Testis (tissue), 3 donors: Measurements from ENCODE around the gene RIPOR2. TPM values are rescaled to one million over a fixed set of nuclear protein-coding genes. Genes with fewer than 3 reads are reported as not detected.
A peak's percentile ranks its signal among the peaks of the same experiment; 100 is the strongest.

Experiments used
- DNase-seq: peaks from one replicate; pipeline ENCODE4 v3.0.0-alpha.2; 2019
- H3K27ac ChIP-seq, 2 donors: fragments of 200-600 bp; sonication (generic); one replicate each; pipeline ENCODE4 v1.5.1; 2019
- H3K27me3 ChIP-seq: fragments of 200-600 bp; sonication (generic); one replicate; pipeline ENCODE4 v1.5.1; 2019
- H3K36me3 ChIP-seq: fragments of 200-600 bp; sonication (generic); one replicate; pipeline ENCODE4 v1.5.1; 2017; ENCODE audit warnings: low read depth; ENCODE audit errors: missing control alignments
- H3K4me1 ChIP-seq: fragments of 200-600 bp; sonication (generic); one replicate; pipeline ENCODE4 v1.5.1; 2019
- H3K4me3 ChIP-seq, 2 donors: fragments of 200-600 bp; sonication (generic); one replicate each; pipeline ENCODE4 v1.5.1; 2017 to 2019
- H3K9me3 ChIP-seq: fragments of 200-600 bp; sonication (generic); one replicate; pipeline ENCODE4 v1.5.1; 2017
- CTCF ChIP-seq, 3 experiments: fragments of 450-650 bp in 2 of 3; fragments of 200-600 bp in 1 of 3; sonication (generic) in 1 of 3; IDR thresholded peaks; one replicate each; pipeline ENCODE4 v1.5.1; 2016 to 2019; ENCODE audit warnings: antibody characterized with exemption in 3 of 3, mild to moderate bottlenecking in 2 of 3, moderate library complexity in 1 of 3
- POLR2A ChIP-seq: fragments of 450-650 bp; IDR thresholded peaks from one replicate; pipeline ENCODE4 v1.6.1; 2017; ENCODE audit warnings: antibody characterized with exemption, mild to moderate bottlenecking, moderate library complexity
- WGBS, 2 donors: methylation state at CpG; one replicate each; pipeline ENCODE4 v1.1.5; 2018; 5-methylcytosine and 5-hydroxymethylcytosine counted together
- intact Hi-C: fragments of 100-400 bp; cut with DNase I; formaldehyde crosslinking; loops from one replicate; pipeline ENCODE4 v1.15.1; 2023; ENCODE audit warnings: low total_unique reads
- polyA plus RNA-seq: library from polyadenylated mRNA; stranded (reverse); fragments of 350-450 nt; fragmentation: Illumina TruSeq; extraction: RNeasy Lipid Tissue Mini Kit (QIAGEN cat#74804); gene quantifications from one replicate; pipeline ENCODE4 v1.2.3, GENCODE V29; 2014; ENCODE audit warnings: low read depth, low replicate concordance; ENCODE audit not compliant: insufficient read depth
- total RNA-seq, 2 donors: library from RNA; depleted of rRNA; stranded (reverse); fragments of >200 nt; gene quantifications; one replicate each; pipeline ENCODE4 v1.2.3, GENCODE V29; 2016

Gene RIPOR2
- total and polyA plus RNA-seq, 3 donors from 2014 or later: 3.7 to 15.1 (median 10.0) TPM

- Histone ChIP-seq H3K4me1 (peaks cover 5% of the 10 kb centered on the region), H3K9me3 (no peaks in the 10 kb centered on the region), H3K36me3 (no peaks in the 10 kb centered on the region), H3K4me3 (no peak overlapping the region), H3K27ac (no peak overlapping the region), H3K27me3 (no peaks in the 10 kb centered on the region)
- no peak for DNase-seq
- WGBS, 2 donors: 67 to 71% methylated on average over 3 of the region's 3 CpGs
- intact Hi-C loops: no loop called here
- TF ChIP-seq POLR2A (no peak), CTCF (IDR thresholded peaks at IDR 0.05) (no peak)
These were observed 156.2 kb downstream of the RIPOR2 start for GRCh38 chr6:24779416-24780016.

- no peaks in the 10 kb centered on the region for H3K36me3 ChIP-seq
- H3K9me3 ChIP-seq: no peaks in the 10 kb centered on the region
- H3K27ac ChIP-seq: no peak overlapping the region
- no peak overlapping the region for H3K4me3 ChIP-seq
- no peak for DNase-seq
- no peak for TF ChIP-seq CTCF (IDR thresholded peaks at IDR 0.05)
- TF ChIP-seq POLR2A: no peak
- intact Hi-C loops: no loop called here
- H3K27me3 ChIP-seq: no peaks in the 10 kb centered on the region
- peaks cover 5% of the 10 kb centered on the region for H3K4me1 ChIP-seq
These were observed 156.9 kb downstream of the RIPOR2 start for GRCh38 chr6:24778878-24779277.

GRCh38 chr6:24778121-24778520 is 157.6 kb downstream of the RIPOR2 start:
- no peak overlapping the region for H3K27ac ChIP-seq
- TF ChIP-seq CTCF (IDR thresholded peaks at IDR 0.05) (no peak), POLR2A (no peak)
- no peak overlapping the region for H3K4me3 ChIP-seq
- WGBS, 2 donors: 96 to 100% methylated on average over 1 of the region's 1 CpG
- no peaks in the 10 kb centered on the region for H3K9me3 ChIP-seq
- H3K4me1 ChIP-seq: peaks cover 5% of the 10 kb centered on the region
- H3K27me3 ChIP-seq: no peaks in the 10 kb centered on the region
- H3K36me3 ChIP-seq: no peaks in the 10 kb centered on the region
- no peak for DNase-seq
- intact Hi-C loops: no loop called here

- intact Hi-C loops: no loop called here
- H3K9me3 ChIP-seq: no peaks in the 10 kb centered on the region
- H3K36me3 ChIP-seq: no peaks in the 10 kb centered on the region
- peaks cover 5% of the 10 kb centered on the region for H3K4me1 ChIP-seq
- WGBS, 2 donors: 80 to 87% methylated on average over 1 of the region's 1 CpG
- H3K4me3 ChIP-seq: no peak overlapping the region
- no peak for TF ChIP-seq POLR2A
- TF ChIP-seq CTCF (IDR thresholded peaks at IDR 0.05): no peak
- no peak for DNase-seq
- no peak overlapping the region for H3K27ac ChIP-seq
- H3K27me3 ChIP-seq: no peaks in the 10 kb centered on the region
These were observed 158.5 kb downstream of the RIPOR2 start for GRCh38 chr6:24777227-24777626.

- intact Hi-C loops: no loop called here
- no peak for DNase-seq
These were observed 160.2 kb downstream of the RIPOR2 start for GRCh38 chr6:24775520-24776058.

More at GRCh38 chr6:24775520-24776058, 160.2 kb downstream of the RIPOR2 start:
- no peaks in the 10 kb centered on the region for H3K9me3 ChIP-seq
- H3K36me3 ChIP-seq: no peaks in the 10 kb centered on the region
- no peak for TF ChIP-seq CTCF (IDR thresholded peaks at IDR 0.05)
- no peak for TF ChIP-seq POLR2A
- no peaks in the 10 kb centered on the region for H3K27me3 ChIP-seq
- peaks cover 5% of the 10 kb centered on the region for H3K4me1 ChIP-seq
- H3K4me3 ChIP-seq: peak overlapping the region; percentile 89 to 94
- WGBS, 2 donors: 10% methylated on average over 20 of the region's 20 CpGs
- H3K27ac ChIP-seq: peak overlapping the region; percentile 93 to 95
